BE2C (cell line): ENCODE data around the gene C1orf35.

Experiments used
- DNase-seq: peaks from one replicate; pipeline ENCODE4 v3.0.0-alpha.2; 2020
- H3K27me3 ChIP-seq: fragments of 250-450 bp; sonication (Bioruptor Pico); 2 replicates; pipeline ENCODE4 v1.5.1; 2020; ENCODE audit warnings: mild to moderate bottlenecking
- H3K36me3 ChIP-seq: fragments of 250-450 bp; sonication (Bioruptor Pico); 2 replicates; pipeline ENCODE4 v1.5.1; 2020; ENCODE audit warnings: mild to moderate bottlenecking
- H3K4me1 ChIP-seq: fragments of 250-450 bp; sonication (Bioruptor Pico); 2 replicates; pipeline ENCODE4 v1.5.1; 2020
- H3K4me3 ChIP-seq: 2 replicates; pipeline ENCODE4 v1.5.1; 2011; ENCODE audit warnings: low read depth, low read length
- H3K9me3 ChIP-seq: fragments of 250-450 bp; sonication (Bioruptor Pico); 2 replicates; pipeline ENCODE4 v1.5.1; 2020
- CTCF ChIP-seq: IDR thresholded peaks from 2 replicates; pipeline ENCODE4 v1.5.1; 2012; ENCODE audit warnings: mild to moderate bottlenecking, low read depth, low read length

The C1orf35 gene

DNA sequence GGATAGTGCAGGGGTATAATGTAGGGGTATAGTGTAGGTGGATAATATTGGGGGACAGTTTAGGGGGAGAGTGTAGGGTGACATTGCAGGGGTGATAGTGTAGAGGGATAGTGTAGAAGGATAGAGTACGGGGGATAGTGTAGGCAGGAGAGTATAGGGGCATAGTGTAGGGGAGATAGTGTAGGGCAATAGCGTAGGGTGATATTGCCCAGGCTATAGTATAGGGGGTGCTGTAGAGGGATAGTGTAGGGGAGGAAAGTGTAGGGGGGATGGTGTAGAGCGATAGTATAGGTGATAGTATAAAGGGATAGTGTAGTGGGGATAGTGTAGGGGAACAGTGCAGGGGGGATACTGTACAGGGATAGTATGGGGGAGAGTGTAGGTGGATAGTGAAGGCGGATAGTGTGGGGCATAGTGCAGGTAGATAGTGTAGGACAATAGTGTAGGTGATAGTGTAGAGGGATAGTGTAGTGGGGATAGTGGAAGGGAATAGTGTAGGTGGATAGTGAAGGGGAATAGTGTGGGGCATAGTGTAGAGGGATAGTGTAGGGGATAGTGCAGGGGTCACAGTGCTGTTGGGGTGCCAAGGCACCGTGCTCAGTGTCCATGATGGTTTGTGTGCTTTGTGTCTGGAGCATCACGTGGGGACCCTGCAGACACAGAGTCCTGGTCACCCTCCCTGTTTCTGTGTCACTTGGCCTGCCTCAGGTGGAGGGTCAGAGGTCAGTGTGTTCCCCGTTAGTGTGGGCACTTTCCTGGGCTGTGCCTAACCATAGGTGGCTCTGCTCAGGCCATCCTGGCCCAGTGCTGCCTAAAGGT, 31.1 kb downstream of the C1orf35 start:
- no peak for DNase-seq
- Histone ChIP-seq H3K4me1 (peaks cover 10% of the 10 kb centered on the region; the same call in 1 of the 2 replicates), H3K36me3 (no peaks in the 10 kb centered on the region), H3K4me3 (no peak overlapping the region), H3K9me3 (no peaks in the 10 kb centered on the region), H3K27me3 (peaks cover 4% of the 10 kb centered on the region; the same call in 1 of the 2 replicates)
- TF ChIP-seq CTCF: no peak

DNA sequence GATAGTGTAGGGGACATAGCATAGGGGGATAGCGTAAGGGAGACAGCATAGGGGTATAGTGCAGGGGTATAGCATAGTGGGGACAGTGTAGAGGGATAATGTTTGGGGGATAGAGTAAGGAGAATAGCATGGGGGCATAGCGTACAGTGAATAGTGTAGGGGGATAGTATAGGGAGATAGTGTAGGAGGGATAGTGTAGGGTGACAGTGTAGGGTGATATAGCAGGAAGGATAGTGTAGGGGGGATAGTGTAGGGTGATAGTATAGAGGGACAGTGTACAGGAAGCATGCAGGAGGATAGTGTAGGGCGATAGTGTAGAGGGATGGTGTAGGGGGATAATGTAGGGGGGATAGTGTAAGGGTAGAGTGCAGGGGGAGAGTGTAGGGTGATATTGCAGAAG, 32.3 kb downstream of the C1orf35 start:
- Histone ChIP-seq H3K27me3 (peaks cover 6% of the 10 kb centered on the region; the same call in 1 of the 2 replicates), H3K4me1 (peaks cover 10% of the 10 kb centered on the region; the same call in 1 of the 2 replicates)

DNA sequence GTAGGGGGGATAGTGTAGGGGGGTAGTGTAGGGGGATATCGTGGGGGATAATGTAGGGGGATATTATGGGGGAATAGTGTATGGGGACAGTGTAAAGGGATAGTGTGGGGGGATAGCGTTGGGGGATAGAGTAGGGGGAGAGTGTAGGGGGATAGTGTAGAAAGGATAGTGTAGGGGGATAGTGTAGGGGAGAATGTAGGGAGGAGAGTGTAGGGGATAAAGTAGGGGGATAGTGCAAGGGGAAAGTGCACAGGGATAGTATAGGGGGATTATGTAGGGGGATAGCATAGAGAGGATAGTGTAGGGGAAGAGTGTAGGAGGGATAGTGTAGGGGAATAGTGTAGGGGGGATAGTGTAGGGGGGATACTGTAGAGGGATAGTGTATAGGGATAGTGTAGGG, 33.0 kb downstream of the C1orf35 start:
- H3K27me3 ChIP-seq: peaks cover 6% of the 10 kb centered on the region; the same call in 1 of the 2 replicates
- TF ChIP-seq CTCF: no peak
- no peak for DNase-seq

More for the DNA sequence above, 32.3 kb downstream of the C1orf35 start:
- H3K4me3 ChIP-seq: no peak overlapping the region
- no peak for TF ChIP-seq CTCF
- H3K36me3 ChIP-seq: no peaks in the 10 kb centered on the region
- H3K9me3 ChIP-seq: no peaks in the 10 kb centered on the region
- DNase-seq: no peak

DNA sequence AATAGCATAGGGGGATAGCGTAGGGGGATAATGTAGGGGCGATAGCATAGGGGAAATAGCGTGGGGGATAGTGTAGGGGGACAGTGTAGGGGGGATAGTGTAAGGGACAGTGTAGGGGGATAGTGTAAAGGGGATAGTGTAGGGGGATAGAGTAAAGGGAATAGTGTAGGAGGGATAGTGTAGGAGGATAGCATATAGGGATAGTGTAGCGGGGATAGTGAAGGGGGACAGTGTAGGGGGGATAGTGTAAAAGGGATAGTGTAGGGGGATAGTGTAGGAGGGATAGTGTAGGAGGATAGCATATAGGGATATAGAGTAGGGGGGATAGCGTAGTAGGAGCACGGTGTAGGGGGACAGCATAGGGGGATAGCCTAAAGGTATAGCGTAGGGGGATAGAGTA, 34.8 kb downstream of the C1orf35 start:
- peaks cover 6% of the 10 kb centered on the region; the same call in 1 of the 2 replicates for H3K27me3 ChIP-seq

More for the DNA sequence above, 33.0 kb downstream of the C1orf35 start:
- no peak overlapping the region for H3K4me3 ChIP-seq
- H3K36me3 ChIP-seq: no peaks in the 10 kb centered on the region
- H3K4me1 ChIP-seq: peaks cover 10% of the 10 kb centered on the region; the same call in 1 of the 2 replicates
- H3K9me3 ChIP-seq: no peaks in the 10 kb centered on the region

GRCh38 chr1:228066891-228067654, 36.1 kb downstream of the C1orf35 start:
- H3K4me3 ChIP-seq: no peak overlapping the region
- H3K27me3 ChIP-seq: peaks cover 6% of the 10 kb centered on the region; the same call in 1 of the 2 replicates
- TF ChIP-seq CTCF: no peak
- no peaks in the 10 kb centered on the region for H3K9me3 ChIP-seq
- no peaks in the 10 kb centered on the region for H3K4me1 ChIP-seq
- DNase-seq: no peak
- H3K36me3 ChIP-seq: no peaks in the 10 kb centered on the region

More for the DNA sequence above, 34.8 kb downstream of the C1orf35 start:
- H3K36me3 ChIP-seq: no peaks in the 10 kb centered on the region
- no peaks in the 10 kb centered on the region for H3K9me3 ChIP-seq
- TF ChIP-seq CTCF: no peak
- H3K4me3 ChIP-seq: no peak overlapping the region
- peaks cover 1% of the 10 kb centered on the region; the same call in 1 of the 2 replicates for H3K4me1 ChIP-seq
- no peak for DNase-seq

GRCh38 chr1:228066416-228066815, 36.7 kb downstream of the C1orf35 start:
- Histone ChIP-seq H3K36me3 (no peaks in the 10 kb centered on the region), H3K4me3 (no peak overlapping the region), H3K9me3 (no peaks in the 10 kb centered on the region), H3K4me1 (no peaks in the 10 kb centered on the region), H3K27me3 (peaks cover 6% of the 10 kb centered on the region; the same call in 1 of the 2 replicates)
- TF ChIP-seq CTCF: no peak
- DNase-seq: no peak
